Epithelial cell of proximal tubule (primary cell): ENCODE measurements around the gene PRPF19. TPM values are rescaled to one million over a fixed set of nuclear protein-coding genes. Genes with fewer than 3 reads are reported as not detected.

Experiments
- DNase-seq: peaks from one replicate; pipeline ENCODE4 v3.0.0-alpha.2; 2011; ENCODE audit warnings: low read depth
- H3K4me3 ChIP-seq: 2 replicates; pipeline ENCODE4 v1.5.1; 2011; ENCODE audit warnings: low read depth, mild to moderate bottlenecking, low read length
- total RNA-seq: library from RNA; depleted of rRNA; stranded (reverse); fragments of >200 nt; gene quantifications from 2 replicates; pipeline ENCODE4 v1.2.3, GENCODE V29; 2015
- TF ChIP-seq, protein P1 (sequence below): conservative IDR thresholded peaks from 2 replicates; pipeline ENCODE4 v1.5.1; 2012; ENCODE audit warnings: low read depth, mild to moderate bottlenecking, low read length

PRPF19 gene
- total RNA-seq, 1 donor from 2014 or later, result 73.2 TPM

DNA sequence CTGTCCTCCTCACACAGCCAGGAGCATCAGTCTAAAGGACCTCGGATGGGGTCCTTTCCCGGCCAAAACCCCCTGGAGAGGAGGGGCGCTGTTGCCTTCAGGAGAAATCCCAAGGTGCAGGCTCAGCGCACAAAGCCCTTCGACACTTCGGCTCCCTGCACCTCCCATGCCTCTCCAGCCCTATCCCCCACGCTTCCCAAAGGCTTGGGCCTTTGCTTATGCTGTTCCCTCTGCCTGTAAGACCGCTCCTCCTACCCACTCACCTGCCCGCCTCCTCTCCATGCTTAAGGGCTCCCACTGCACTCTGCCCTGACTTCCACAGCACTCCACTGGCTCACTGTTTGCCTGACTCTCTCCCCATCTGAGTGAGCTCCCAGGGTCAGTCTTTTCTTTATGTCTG, 32.1 kb upstream of the PRPF19 start:
- H3K4me3 ChIP-seq, result no peak overlapping the region
- no peak for DNase-seq
- TF ChIP-seq, protein P1, sequence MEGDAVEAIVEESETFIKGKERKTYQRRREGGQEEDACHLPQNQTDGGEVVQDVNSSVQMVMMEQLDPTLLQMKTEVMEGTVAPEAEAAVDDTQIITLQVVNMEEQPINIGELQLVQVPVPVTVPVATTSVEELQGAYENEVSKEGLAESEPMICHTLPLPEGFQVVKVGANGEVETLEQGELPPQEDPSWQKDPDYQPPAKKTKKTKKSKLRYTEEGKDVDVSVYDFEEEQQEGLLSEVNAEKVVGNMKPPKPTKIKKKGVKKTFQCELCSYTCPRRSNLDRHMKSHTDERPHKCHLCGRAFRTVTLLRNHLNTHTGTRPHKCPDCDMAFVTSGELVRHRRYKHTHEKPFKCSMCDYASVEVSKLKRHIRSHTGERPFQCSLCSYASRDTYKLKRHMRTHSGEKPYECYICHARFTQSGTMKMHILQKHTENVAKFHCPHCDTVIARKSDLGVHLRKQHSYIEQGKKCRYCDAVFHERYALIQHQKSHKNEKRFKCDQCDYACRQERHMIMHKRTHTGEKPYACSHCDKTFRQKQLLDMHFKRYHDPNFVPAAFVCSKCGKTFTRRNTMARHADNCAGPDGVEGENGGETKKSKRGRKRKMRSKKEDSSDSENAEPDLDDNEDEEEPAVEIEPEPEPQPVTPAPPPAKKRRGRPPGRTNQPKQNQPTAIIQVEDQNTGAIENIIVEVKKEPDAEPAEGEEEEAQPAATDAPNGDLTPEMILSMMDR, result no peak

DNA sequence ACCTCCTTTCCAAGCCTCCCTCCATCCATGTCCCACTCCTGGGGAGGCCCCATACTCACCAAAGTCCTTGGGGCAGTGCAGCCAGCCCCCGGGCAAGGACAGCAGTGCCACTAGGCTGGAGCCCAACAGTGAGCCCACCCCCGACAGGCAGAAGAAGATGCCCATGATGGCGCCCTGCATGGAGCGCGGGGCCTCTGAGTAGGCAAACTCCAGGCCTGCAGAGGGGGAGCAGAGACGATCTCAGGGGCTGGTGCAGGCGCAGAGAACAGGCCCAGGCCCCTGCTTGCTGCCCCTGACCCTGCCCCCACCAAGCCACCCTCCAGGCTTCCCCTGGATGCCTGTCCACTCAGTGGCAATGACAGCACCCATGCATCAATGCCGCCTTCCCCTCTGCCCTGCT, 31.4 kb upstream of the PRPF19 start:
- TF ChIP-seq, protein P1, result no peak
- DNase-seq, result no peak

DNA sequence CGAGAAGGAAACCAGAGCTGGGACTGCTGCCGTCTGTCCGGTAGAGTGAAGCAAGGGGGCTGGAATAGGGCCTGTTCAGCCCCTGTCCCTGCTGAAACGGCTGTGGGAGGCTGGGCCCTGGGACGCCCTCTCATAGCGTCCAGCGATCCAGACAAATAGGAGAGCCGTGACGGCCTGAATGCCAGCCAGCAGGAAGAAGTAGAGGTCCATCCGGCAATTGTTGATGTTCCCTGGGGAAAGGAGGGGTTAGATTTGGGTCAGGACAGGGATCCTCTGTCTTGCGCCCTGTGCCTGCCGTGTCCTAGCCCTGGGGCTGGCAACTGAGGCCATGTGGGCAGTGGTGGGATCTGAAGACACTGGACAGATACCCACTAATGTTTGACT, 30.8 kb upstream of the PRPF19 start:
- TF ChIP-seq, protein P1, result no peak
- no peak overlapping the region for H3K4me3 ChIP-seq
- no peak for DNase-seq

More for the DNA sequence above, 31.4 kb upstream of the PRPF19 start:
- no peak overlapping the region for H3K4me3 ChIP-seq

DNA sequence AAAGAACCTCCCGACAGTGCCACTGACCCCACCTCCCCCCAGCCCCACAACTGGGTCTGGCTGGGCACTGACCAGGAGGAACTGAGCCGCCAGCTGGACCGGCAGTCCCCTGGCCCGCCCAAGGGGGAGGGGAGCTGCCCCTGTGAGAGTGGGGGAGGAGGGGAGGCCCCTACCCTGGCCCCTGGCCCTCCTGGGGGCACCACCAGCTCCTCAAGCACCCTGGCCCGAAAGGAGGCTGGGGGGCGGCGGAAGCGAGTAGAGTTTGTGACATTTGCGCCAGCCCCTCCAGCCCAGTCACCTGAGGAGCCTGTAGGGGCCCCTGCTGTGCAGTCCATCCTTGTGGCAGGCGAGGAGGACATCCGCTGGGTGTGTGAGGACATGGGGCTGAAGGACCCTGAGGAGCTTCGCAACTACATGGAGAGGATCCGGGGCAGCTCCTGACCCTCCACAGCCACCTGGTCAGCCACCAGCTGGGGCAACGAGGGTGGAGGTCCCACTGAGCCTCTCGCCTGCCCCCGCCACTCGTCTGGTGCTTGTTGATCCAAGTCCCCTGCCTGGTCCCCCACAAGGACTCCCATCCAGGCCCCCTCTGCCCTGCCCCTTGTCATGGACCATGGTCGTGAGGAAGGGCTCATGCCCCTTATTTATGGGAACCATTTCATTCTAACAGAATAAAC, 30.2 kb upstream of the PRPF19 start:
- TF ChIP-seq, protein P1, result no peak
- no peak for DNase-seq
- no peak overlapping the region for H3K4me3 ChIP-seq

DNA sequence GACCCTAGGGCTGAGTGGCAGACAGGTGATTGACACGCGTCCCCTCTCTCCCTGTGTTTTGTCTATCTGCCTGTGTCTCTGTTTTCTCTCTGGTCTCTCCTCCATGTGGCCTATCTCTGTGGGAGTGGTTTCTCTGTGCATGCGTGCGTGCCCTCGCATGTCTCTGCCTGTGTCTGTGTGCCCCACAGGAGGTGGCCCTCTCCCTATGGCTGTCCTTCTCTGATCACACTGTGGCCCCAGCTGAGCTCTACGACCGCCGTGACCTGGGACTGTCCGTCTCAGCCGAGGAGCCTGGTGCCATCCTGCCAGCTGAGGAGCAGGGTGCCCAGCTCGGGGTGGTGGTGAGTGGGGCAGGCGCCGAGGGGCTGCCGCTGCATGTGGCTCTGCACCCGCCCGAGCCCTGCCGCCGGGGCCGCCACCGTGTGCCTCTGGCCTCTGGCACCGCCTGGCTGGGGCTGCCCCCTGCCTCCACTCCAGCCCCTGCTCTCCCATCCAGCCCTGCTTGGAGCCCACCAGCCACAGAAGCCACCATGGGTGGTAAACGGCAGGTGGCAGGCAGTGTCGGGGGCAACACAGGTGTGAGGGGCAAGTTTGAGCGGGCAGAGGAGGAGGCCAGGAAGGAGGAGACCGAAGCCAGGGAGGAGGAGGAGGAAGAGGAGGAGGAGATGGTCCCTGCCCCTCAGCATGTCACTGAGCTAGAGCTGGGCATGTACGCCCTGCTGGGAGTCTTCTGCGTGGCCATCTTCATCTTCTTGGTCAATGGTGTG, 29.5 kb upstream of the PRPF19 start:
- TF ChIP-seq, protein P1, result no peak
- no peak overlapping the region for H3K4me3 ChIP-seq
- DNase-seq, result no peak

DNA sequence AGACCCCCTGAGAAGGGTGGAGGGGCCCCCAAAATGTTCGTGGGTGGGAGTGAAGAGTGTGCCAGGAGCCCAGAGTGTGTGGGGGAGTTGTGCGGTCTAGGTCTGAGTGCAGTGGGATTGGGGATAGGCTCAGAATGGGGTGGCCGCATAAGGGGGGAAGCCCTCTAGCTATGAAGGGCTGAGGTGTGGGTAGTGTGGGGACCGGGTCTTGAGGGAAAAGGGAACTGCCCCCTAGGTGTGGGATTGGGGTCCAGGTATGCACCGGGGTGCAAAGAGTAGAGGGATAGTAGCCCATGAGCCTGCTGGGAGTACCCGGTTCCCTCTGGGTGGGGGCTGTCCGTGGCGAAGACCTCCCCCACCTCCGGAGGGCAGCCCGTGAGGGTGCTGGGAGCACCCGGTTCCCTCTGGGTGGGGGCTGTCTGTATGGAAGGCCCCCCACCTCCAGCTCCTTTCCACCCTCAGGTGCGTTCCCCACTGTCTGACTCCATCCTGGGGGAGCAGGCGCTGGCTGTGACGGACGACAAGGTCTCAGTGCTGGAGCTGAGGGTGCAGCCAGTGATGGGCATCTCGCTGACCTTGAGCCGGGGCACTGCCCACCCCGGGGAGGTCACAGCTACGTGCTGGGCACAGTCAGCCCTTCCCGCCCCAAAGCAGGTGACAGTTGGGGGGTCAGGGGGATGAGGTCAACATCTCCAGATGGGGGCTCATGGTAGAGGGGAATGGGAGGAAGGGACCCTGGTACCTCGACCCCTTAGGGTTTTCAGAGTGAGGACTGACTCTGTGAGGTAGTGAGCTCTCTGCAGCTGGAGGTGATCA, 28.6 kb upstream of the PRPF19 start:
- TF ChIP-seq, protein P1, result no peak
- no peak overlapping the region for H3K4me3 ChIP-seq
- no peak for DNase-seq
